ENCODE data around the gene CATSPER3. TPM values are rescaled to one million over a fixed set of nuclear protein-coding genes. Genes with fewer than 3 reads are reported as not detected.
A peak's percentile ranks its signal among the peaks of the same experiment; 100 is the strongest.

CATSPER3 gene
- total RNA-seq, 2 experiments from 2014 or later = 0.31 to 0.32 TPM

GRCh38 chr5:135037519-135038204 lies 70.0 kb downstream of the CATSPER3 start:
- peaks cover 72% of the 10 kb centered on the region for H3K27me3 Mint-ChIP-seq
- TF ChIP-seq, protein P1, sequence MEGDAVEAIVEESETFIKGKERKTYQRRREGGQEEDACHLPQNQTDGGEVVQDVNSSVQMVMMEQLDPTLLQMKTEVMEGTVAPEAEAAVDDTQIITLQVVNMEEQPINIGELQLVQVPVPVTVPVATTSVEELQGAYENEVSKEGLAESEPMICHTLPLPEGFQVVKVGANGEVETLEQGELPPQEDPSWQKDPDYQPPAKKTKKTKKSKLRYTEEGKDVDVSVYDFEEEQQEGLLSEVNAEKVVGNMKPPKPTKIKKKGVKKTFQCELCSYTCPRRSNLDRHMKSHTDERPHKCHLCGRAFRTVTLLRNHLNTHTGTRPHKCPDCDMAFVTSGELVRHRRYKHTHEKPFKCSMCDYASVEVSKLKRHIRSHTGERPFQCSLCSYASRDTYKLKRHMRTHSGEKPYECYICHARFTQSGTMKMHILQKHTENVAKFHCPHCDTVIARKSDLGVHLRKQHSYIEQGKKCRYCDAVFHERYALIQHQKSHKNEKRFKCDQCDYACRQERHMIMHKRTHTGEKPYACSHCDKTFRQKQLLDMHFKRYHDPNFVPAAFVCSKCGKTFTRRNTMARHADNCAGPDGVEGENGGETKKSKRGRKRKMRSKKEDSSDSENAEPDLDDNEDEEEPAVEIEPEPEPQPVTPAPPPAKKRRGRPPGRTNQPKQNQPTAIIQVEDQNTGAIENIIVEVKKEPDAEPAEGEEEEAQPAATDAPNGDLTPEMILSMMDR (IDR thresholded peaks at IDR 0.05) = no peak
- H3K27ac Mint-ChIP-seq = no peak overlapping the region
- H3K4me3 Mint-ChIP-seq = no peak overlapping the region
- POLR2A ChIA-PET = interaction anchor here (2.6 kb wide), 1 partner anchor 9 kb away, joined by 5 read pairs; no protein-coding TSS in a partner anchor
- CTCF ChIA-PET = no interaction called here
- intact Hi-C loops (cut with micrococcal nuclease) = no loop called here
- no peak for DNase-seq
- H3K4me1 Mint-ChIP-seq (ENCODE audit: low read depth) = peaks cover 15% of the 10 kb centered on the region
- ATAC-seq = no peak
- no peaks in the 10 kb centered on the region for H3K9me3 Mint-ChIP-seq
- H3K36me3 Mint-ChIP-seq (ENCODE audit: low read depth) = no peaks in the 10 kb centered on the region

- peaks cover 12% of the 10 kb centered on the region for H3K4me1 Mint-ChIP-seq (ENCODE audit: low read depth)
- peaks cover 73% of the 10 kb centered on the region for H3K27me3 Mint-ChIP-seq
- ChIA-PET POLR2A (interaction anchor here (2.6 kb wide), 1 partner anchor 10 kb away, joined by 5 read pairs; no protein-coding TSS in a partner anchor), CTCF (no interaction called here)
- no peak overlapping the region for H3K27ac Mint-ChIP-seq
- TF ChIP-seq, protein P1 (IDR thresholded peaks at IDR 0.05) = no peak
- DNase-seq (no peak), ATAC-seq (no peak)
- H3K4me3 Mint-ChIP-seq = no peak overlapping the region
- intact Hi-C loops (cut with micrococcal nuclease) = no loop called here
- no peaks in the 10 kb centered on the region for H3K9me3 Mint-ChIP-seq
- no peaks in the 10 kb centered on the region for H3K36me3 Mint-ChIP-seq (ENCODE audit: low read depth)
Measured at GRCh38 chr5:135038205-135038812, 70.6 kb downstream of the CATSPER3 start.

GRCh38 chr5:135038813-135039270 lies 71.1 kb downstream of the CATSPER3 start:
- H3K27me3 Mint-ChIP-seq = peaks cover 77% of the 10 kb centered on the region

DNA sequence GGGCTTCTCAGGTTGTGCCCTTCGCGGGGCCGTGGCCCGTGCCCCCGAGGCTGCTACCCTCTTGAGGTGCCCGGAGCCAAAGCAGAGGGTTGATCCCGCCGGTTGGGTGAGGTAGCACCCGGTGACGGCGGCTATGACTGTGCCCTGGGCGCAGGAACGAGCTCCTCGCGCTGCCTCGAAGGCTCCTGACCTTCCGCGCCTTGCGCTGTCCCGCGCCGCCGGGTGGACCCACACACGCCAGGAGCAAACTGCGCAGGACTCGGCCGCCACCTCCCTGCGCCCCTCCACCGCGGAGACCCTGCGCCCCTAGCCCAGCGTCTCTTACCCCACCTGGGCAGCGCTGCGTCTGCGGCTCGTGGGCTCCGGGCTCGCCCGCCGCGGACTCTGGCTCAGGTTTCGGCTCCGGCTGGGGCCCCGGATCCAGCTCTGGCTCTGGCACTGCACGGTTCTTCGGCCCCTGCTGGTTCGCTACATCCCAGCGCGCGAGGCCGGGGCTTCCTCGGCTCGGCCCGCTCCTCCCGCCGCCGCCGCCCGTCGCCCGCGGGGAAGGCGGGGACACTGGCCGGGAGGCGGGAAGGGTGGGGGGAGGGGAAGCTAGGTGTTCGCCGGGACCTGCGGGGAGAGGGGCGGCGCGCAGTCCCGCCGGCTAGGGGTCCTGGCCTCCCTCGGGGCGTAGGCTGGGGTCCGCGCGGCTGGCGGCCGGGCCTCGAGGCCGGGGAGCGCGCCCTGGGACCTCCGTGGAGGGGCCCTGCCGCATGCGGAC lies 71.7 kb downstream of the CATSPER3 start:
- Mint-ChIP-seq H3K27me3 (peaks cover 80% of the 10 kb centered on the region), H3K9me3 (no peaks in the 10 kb centered on the region), H3K4me1 (ENCODE audit: low read depth) (peaks cover 8% of the 10 kb centered on the region), H3K36me3 (ENCODE audit: low read depth) (no peaks in the 10 kb centered on the region), H3K27ac (no peak overlapping the region), H3K4me3 (no peak overlapping the region)
- ChIA-PET POLR2A (interaction anchor here (0.6 to 2.6 kb wide), 2 partner anchors 11 to 799 kb away, joined by 3 to 5 read pairs; no protein-coding TSS in a partner anchor), CTCF (no interaction called here)
- TF ChIP-seq, protein P1 (IDR thresholded peaks at IDR 0.05) = no peak
- intact Hi-C loops (cut with micrococcal nuclease) = no loop called here
- peak; percentile 50 for ATAC-seq
- peak; percentile 32 for DNase-seq

More at GRCh38 chr5:135038813-135039270, 71.1 kb downstream of the CATSPER3 start:
- ChIA-PET POLR2A (interaction anchor here (2.6 kb wide), 1 partner anchor 10 kb away, joined by 5 read pairs; no protein-coding TSS in a partner anchor), CTCF (no interaction called here)
- H3K27ac Mint-ChIP-seq = no peak overlapping the region
- TF ChIP-seq, protein P1 (IDR thresholded peaks at IDR 0.05) = no peak
- ATAC-seq (no peak), DNase-seq (no peak)
- H3K36me3 Mint-ChIP-seq (ENCODE audit: low read depth) = no peaks in the 10 kb centered on the region
- no peak overlapping the region for H3K4me3 Mint-ChIP-seq
- H3K4me1 Mint-ChIP-seq (ENCODE audit: low read depth) = peaks cover 10% of the 10 kb centered on the region
- intact Hi-C loops (cut with micrococcal nuclease) = no loop called here
- H3K9me3 Mint-ChIP-seq = no peaks in the 10 kb centered on the region
